ENCODE results near the gene NPY5R. TPM values are rescaled to one million over a fixed set of nuclear protein-coding genes. Genes with fewer than 3 reads are reported as not detected.

The NPY5R gene
- total RNA-seq, 1 experiment from 2014 or later: not detected

DNA sequence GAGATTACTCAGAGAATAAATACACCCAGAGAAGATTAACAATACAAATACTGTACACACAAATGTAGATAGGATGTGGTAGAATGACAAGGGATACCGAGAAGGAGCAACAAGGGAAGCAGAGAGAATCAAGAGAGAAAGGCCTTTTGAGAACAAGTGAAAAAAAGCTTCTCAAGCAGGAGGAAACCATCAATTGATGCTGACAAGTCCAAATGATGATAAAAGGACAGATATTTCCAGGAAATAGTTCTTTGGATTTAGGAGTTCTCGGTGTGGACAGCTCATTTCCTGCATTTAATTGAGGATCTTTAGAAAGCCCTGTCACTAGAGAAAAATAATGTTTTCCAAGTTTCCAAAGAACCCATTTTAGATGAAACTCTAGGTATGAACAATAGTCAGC lies 48.1 kb downstream of the NPY5R start:
- TF ChIP-seq, protein P1, sequence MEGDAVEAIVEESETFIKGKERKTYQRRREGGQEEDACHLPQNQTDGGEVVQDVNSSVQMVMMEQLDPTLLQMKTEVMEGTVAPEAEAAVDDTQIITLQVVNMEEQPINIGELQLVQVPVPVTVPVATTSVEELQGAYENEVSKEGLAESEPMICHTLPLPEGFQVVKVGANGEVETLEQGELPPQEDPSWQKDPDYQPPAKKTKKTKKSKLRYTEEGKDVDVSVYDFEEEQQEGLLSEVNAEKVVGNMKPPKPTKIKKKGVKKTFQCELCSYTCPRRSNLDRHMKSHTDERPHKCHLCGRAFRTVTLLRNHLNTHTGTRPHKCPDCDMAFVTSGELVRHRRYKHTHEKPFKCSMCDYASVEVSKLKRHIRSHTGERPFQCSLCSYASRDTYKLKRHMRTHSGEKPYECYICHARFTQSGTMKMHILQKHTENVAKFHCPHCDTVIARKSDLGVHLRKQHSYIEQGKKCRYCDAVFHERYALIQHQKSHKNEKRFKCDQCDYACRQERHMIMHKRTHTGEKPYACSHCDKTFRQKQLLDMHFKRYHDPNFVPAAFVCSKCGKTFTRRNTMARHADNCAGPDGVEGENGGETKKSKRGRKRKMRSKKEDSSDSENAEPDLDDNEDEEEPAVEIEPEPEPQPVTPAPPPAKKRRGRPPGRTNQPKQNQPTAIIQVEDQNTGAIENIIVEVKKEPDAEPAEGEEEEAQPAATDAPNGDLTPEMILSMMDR (IDR thresholded peaks at IDR 0.05; ENCODE audit: insufficient read depth in 1 of 2, low read depth in 1 of 2, low read length in 1 of 2, severe bottlenecking in 1 of 2, unreplicated experiment in 1 of 2): no peak
- CTCF ChIA-PET: no interaction called here

DNA sequence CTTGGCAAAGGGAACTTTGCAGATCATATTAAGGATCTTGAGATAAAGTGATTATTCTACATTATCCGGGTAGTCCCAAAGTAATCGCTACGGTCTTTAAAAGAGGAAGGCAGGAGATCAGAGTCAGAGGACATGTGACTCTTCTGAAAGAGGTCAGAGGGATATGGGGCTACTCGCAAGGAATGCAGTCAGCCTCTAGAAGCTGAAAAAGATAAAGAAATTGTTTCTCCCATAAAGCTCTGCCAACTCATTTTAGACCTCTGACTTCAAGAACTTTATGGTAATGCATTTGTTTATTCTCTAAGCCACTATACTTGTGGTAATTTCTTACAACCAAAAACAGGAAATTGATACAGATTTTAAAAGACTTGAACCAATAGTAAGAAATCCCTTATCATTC lies 48.6 kb downstream of the NPY5R start:
- POLR2A ChIA-PET: no interaction called here
- Mint-ChIP-seq H3K36me3 (ENCODE audit: insufficient read depth, unreplicated experiment) (no peaks in the 10 kb centered on the region), H3K27ac (ENCODE audit: unreplicated experiment) (no peak overlapping the region), H3K4me3 (ENCODE audit: unreplicated experiment) (no peak overlapping the region), H3K4me1 (ENCODE audit: low read depth, unreplicated experiment) (no peaks in the 10 kb centered on the region), H3K27me3 (ENCODE audit: insufficient read depth, unreplicated experiment) (peaks cover 6% of the 10 kb centered on the region), H3K9me3 (ENCODE audit: unreplicated experiment) (no peaks in the 10 kb centered on the region)
- Histone ChIP-seq H3K36me3 (ENCODE audit: control insufficient read depth, insufficient read depth, low read length) (no peaks in the 10 kb centered on the region), H3K4me1 (no peaks in the 10 kb centered on the region), H3K27me3 (replicated peaks; ENCODE audit: control insufficient read depth, insufficient read depth, low read length) (no peaks in the 10 kb centered on the region), H3K4me3 (ENCODE audit: low read depth, low read length) (no peak overlapping the region), H3K9me3 (0 out of 2 replicates have a peak, but pooled peaks cover 2% of the 10 kb centered on the region)
- TF ChIP-seq, protein P1 (IDR thresholded peaks at IDR 0.05; ENCODE audit: insufficient read depth in 1 of 2, low read depth in 1 of 2, low read length in 1 of 2, severe bottlenecking in 1 of 2, unreplicated experiment in 1 of 2): no peak
- intact Hi-C loops (cut with micrococcal nuclease; ENCODE audit: unreplicated experiment): no loop called here
- no peak for DNase-seq
- CTCF ChIA-PET: no interaction called here
- BruUV-seq (replicated peaks): no TSS peak

More for the DNA sequence above, 48.1 kb downstream of the NPY5R start:
- Histone ChIP-seq H3K9me3 (0 out of 2 replicates have a peak, but pooled peaks cover 2% of the 10 kb centered on the region), H3K4me1 (no peaks in the 10 kb centered on the region), H3K4me3 (ENCODE audit: low read depth, low read length) (no peak overlapping the region), H3K27me3 (replicated peaks; ENCODE audit: control insufficient read depth, insufficient read depth, low read length) (no peaks in the 10 kb centered on the region), H3K36me3 (ENCODE audit: control insufficient read depth, insufficient read depth, low read length) (no peaks in the 10 kb centered on the region)
- no peak for DNase-seq
- no peak overlapping the region for H3K27ac Mint-ChIP-seq (ENCODE audit: unreplicated experiment)
- peaks cover 6% of the 10 kb centered on the region for H3K27me3 Mint-ChIP-seq (ENCODE audit: insufficient read depth, unreplicated experiment)
- BruUV-seq (replicated peaks): no TSS peak
- POLR2A ChIA-PET: no interaction called here
- H3K9me3 Mint-ChIP-seq (ENCODE audit: unreplicated experiment): no peaks in the 10 kb centered on the region
- H3K4me3 Mint-ChIP-seq (ENCODE audit: unreplicated experiment): no peak overlapping the region
- no peaks in the 10 kb centered on the region for H3K4me1 Mint-ChIP-seq (ENCODE audit: low read depth, unreplicated experiment)
- intact Hi-C loops (cut with micrococcal nuclease; ENCODE audit: unreplicated experiment): no loop called here
- H3K36me3 Mint-ChIP-seq (ENCODE audit: insufficient read depth, unreplicated experiment): no peaks in the 10 kb centered on the region

DNA sequence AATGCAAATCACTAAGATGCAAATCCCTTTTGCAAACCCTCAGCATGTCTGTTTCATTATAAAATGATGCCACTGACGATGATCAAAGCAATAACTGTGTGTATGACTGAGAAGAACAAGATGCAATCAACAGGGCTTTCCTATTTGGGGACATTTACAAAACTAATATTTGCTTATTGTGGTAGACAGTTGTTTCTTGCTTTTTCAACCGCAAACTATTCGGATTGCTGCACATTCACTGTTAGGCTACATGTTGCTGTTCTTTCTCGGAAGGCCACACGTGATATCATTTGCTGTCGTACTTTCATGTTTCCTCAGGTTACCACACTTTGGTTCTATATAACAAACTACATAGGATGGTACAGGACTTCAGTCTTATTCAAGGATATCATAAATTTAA lies 49.8 kb downstream of the NPY5R start:
- no TSS peak for BruUV-seq (replicated peaks)
- Mint-ChIP-seq H3K4me1 (ENCODE audit: low read depth, unreplicated experiment) (no peaks in the 10 kb centered on the region), H3K4me3 (ENCODE audit: unreplicated experiment) (no peak overlapping the region), H3K9me3 (ENCODE audit: unreplicated experiment) (no peaks in the 10 kb centered on the region), H3K36me3 (ENCODE audit: insufficient read depth, unreplicated experiment) (no peaks in the 10 kb centered on the region), H3K27me3 (ENCODE audit: insufficient read depth, unreplicated experiment) (peaks cover 3% of the 10 kb centered on the region), H3K27ac (ENCODE audit: unreplicated experiment) (no peak overlapping the region)
- POLR2A ChIA-PET: no interaction called here
- no peaks in the 10 kb centered on the region for H3K27me3 ChIP-seq (replicated peaks; ENCODE audit: control insufficient read depth, insufficient read depth, low read length)
- TF ChIP-seq, protein P1 (IDR thresholded peaks at IDR 0.05; ENCODE audit: insufficient read depth in 1 of 2, low read depth in 1 of 2, low read length in 1 of 2, severe bottlenecking in 1 of 2, unreplicated experiment in 1 of 2): no peak
- no peaks in the 10 kb centered on the region for H3K4me1 ChIP-seq
- CTCF ChIA-PET: no interaction called here
- H3K36me3 ChIP-seq (ENCODE audit: control insufficient read depth, insufficient read depth, low read length): no peaks in the 10 kb centered on the region
- H3K4me3 ChIP-seq (ENCODE audit: low read depth, low read length): no peak overlapping the region
- H3K9me3 ChIP-seq: 0 out of 2 replicates have a peak, but pooled peaks cover 2% of the 10 kb centered on the region
- intact Hi-C loops (cut with micrococcal nuclease; ENCODE audit: unreplicated experiment): no loop called here
- DNase-seq: no peak
